VCaP (cell line): Measurements from ENCODE around the gene SYT15.
A peak's percentile ranks its signal among the peaks of the same experiment; 100 is the strongest.

ENCODE experiments used
- H3K27ac ChIP-seq: fragments of 450-650 bp; 2 replicates; pipeline ENCODE4 v1.5.1; 2017
- CTCF ChIP-seq: fragments of 450-650 bp; conservative IDR thresholded peaks from 2 replicates; pipeline ENCODE4 v1.5.1; 2017; ENCODE audit warnings: mild to moderate bottlenecking, moderate library complexity

SYT15 gene

GRCh38 chr10:46556515-46557318 is 22.2 kb upstream of the SYT15 start, which contains the start of gene GPRIN2:
GPRIN2 (minus strand) TSS chr10:46556658; CDS start chr10:46550736, 5,922 bp downstream.
- 0 out of 2 replicates have a peak, but pooled peaks have one; percentile 5 for TF ChIP-seq CTCF
- H3K27ac ChIP-seq, result peak within 1 kb of the TSS; percentile 97

GRCh38 chr10:46557319-46558121 is 21.4 kb upstream of the SYT15 start:
- no peak for TF ChIP-seq CTCF
- H3K27ac ChIP-seq, result peak overlapping the region; percentile 97

- TF ChIP-seq CTCF, result no peak
- peak overlapping the region; percentile 97 for H3K27ac ChIP-seq
These were observed 20.9 kb upstream of the SYT15 start for GRCh38 chr10:46558122-46558391.

GRCh38 chr10:46558392-46559185 is 20.3 kb upstream of the SYT15 start:
- TF ChIP-seq CTCF, result no peak
- peak overlapping the region; percentile 97 for H3K27ac ChIP-seq

- no peak for TF ChIP-seq CTCF
- H3K27ac ChIP-seq, result peak overlapping the region; percentile 97
These were observed 19.7 kb upstream of the SYT15 start for GRCh38 chr10:46559231-46559671.

GRCh38 chr10:46560381-46560780 is 18.5 kb upstream of the SYT15 start:
- TF ChIP-seq CTCF, result no peak
- peak overlapping the region; percentile 97; the same call in 1 of the 2 replicates for H3K27ac ChIP-seq

GRCh38 chr10:46560952-46561351 is 18.0 kb upstream of the SYT15 start:
- H3K27ac ChIP-seq, result no peak overlapping the region; the same call in 1 of the 2 replicates
- no peak for TF ChIP-seq CTCF
